GM10266 (cell line): Measurements from ENCODE around the gene TGFB1I1.

ENCODE experiments used
- DNase-seq: peaks from one replicate; pipeline ENCODE4 v3.0.0; 2012; ENCODE audit errors: extremely low spot score
- TF ChIP-seq, protein P1 (sequence below): IDR thresholded peaks from 2 replicates; pipeline ENCODE4 v1.5.1; 2012; ENCODE audit warnings: mild to moderate bottlenecking, low read depth; ENCODE audit not compliant: control insufficient read depth, insufficient read depth; ENCODE audit errors: missing control alignments

Gene TGFB1I1

DNA sequence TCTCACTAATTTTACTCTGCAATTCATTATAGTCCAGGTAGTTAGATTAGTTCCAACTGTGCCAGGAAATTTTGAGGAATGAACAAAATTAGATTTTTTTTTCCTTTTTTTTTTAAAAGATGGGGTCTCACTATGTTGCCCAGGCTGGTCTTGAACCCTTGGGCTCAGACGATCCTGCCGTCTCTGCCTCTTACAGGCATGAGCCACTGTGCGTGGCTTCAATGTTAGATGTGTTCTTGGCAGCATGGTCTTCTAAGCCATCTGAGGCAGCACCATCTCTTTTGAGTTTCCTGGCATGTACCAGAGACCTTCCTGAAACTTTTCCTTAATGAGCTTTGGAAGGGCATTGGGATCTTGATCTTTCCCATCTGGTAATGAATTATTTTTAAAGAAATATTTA lies 53.2 kb downstream of the TGFB1I1 start:
- DNase-seq: no peak
- TF ChIP-seq, protein P1, sequence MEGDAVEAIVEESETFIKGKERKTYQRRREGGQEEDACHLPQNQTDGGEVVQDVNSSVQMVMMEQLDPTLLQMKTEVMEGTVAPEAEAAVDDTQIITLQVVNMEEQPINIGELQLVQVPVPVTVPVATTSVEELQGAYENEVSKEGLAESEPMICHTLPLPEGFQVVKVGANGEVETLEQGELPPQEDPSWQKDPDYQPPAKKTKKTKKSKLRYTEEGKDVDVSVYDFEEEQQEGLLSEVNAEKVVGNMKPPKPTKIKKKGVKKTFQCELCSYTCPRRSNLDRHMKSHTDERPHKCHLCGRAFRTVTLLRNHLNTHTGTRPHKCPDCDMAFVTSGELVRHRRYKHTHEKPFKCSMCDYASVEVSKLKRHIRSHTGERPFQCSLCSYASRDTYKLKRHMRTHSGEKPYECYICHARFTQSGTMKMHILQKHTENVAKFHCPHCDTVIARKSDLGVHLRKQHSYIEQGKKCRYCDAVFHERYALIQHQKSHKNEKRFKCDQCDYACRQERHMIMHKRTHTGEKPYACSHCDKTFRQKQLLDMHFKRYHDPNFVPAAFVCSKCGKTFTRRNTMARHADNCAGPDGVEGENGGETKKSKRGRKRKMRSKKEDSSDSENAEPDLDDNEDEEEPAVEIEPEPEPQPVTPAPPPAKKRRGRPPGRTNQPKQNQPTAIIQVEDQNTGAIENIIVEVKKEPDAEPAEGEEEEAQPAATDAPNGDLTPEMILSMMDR: no peak
